ENCODE results near the gene CUX1. TPM values are rescaled to one million over a fixed set of nuclear protein-coding genes. Genes with fewer than 3 reads are reported as not detected.

Gene CUX1
- total and polyA plus RNA-seq, 4 donors: 40.5 to 138 (median 69.1) TPM

GRCh38 chr7:101940830-101941229 is 123.4 kb downstream of the CUX1 start:
- DNase-seq (peak in 2 of 3 donors; percentile 43 to 58), ATAC-seq (ENCODE audit: insufficient read depth, low FRiP score) (no peak)
- H3K36me3 ChIP-seq (ENCODE audit: control insufficient read depth in 4 of 4, insufficient read depth in 4 of 4, low read length in 4 of 4): no peaks in the 10 kb centered on the region
- H3K27me3 ChIP-seq (ENCODE audit: control insufficient read depth in 3 of 3, insufficient read depth in 3 of 3, low read length in 2 of 3): no peaks in the 10 kb centered on the region
- H3K4me3 ChIP-seq: no peak overlapping the region
- 66 to 80% methylated on average over 9 of the region's 9 CpGs for WGBS, 2 donors
- peaks cover 4 to 34% (median 15%) of the 10 kb centered on the region in 5 donors for H3K4me1 ChIP-seq (ENCODE audit: control insufficient read depth in 5 of 5, insufficient read depth in 5 of 5, low read length in 5 of 5)
- no peaks in the 10 kb centered on the region for H3K9me3 ChIP-seq (ENCODE audit: control insufficient read depth in 4 of 4, insufficient read depth in 3 of 4, low read length in 3 of 4)
- H3K9ac ChIP-seq (ENCODE audit: insufficient read depth in 1 of 2, low read length in 2 of 2): no peak overlapping the region
- H3K27ac ChIP-seq (ENCODE audit: low read depth in 1 of 2, low read length in 1 of 2): peak overlapping the region in 1 of 2 donors; percentile 1
- TF ChIP-seq CTCF (IDR thresholded peaks at IDR 0.05; ENCODE audit: control extremely low read depth, extremely low read depth): no peak

- DNase-seq (no peak), ATAC-seq (ENCODE audit: insufficient read depth, low FRiP score) (peak; percentile 65)
- Histone ChIP-seq H3K9ac (ENCODE audit: insufficient read depth in 1 of 2, low read length in 2 of 2) (no peak overlapping the region), H3K27ac (ENCODE audit: low read depth in 1 of 2, low read length in 1 of 2) (peak overlapping the region; percentile 46 to 83), H3K27me3 (ENCODE audit: control insufficient read depth in 3 of 3, insufficient read depth in 3 of 3, low read length in 2 of 3) (no peaks in the 10 kb centered on the region), H3K36me3 (ENCODE audit: control insufficient read depth in 4 of 4, insufficient read depth in 4 of 4, low read length in 4 of 4) (no peaks in the 10 kb centered on the region), H3K4me3 (no peak overlapping the region), H3K9me3 (ENCODE audit: control insufficient read depth in 4 of 4, insufficient read depth in 3 of 4, low read length in 3 of 4) (no peaks in the 10 kb centered on the region), H3K4me1 (ENCODE audit: control insufficient read depth in 5 of 5, insufficient read depth in 5 of 5, low read length in 5 of 5) (peaks cover 1 to 25% (median 15%) of the 10 kb centered on the region in 5 donors)
- TF ChIP-seq CTCF (IDR thresholded peaks at IDR 0.05; ENCODE audit: control extremely low read depth, extremely low read depth): no peak
- WGBS, 2 donors: 62 to 69% methylated on average over 12 of the region's 12 CpGs
Observed at GRCh38 chr7:101941481-101942383, 124.3 kb downstream of the CUX1 start.

- Histone ChIP-seq H3K4me3 (no peak overlapping the region), H3K9ac (ENCODE audit: insufficient read depth in 1 of 2, low read length in 2 of 2) (no peak overlapping the region), H3K4me1 (ENCODE audit: control insufficient read depth in 5 of 5, insufficient read depth in 5 of 5, low read length in 5 of 5) (peaks cover under 1 to 25% (median 12%) of the 10 kb centered on the region in 5 donors), H3K9me3 (ENCODE audit: control insufficient read depth in 4 of 4, insufficient read depth in 3 of 4, low read length in 3 of 4) (no peaks in the 10 kb centered on the region), H3K27me3 (ENCODE audit: control insufficient read depth in 3 of 3, insufficient read depth in 3 of 3, low read length in 2 of 3) (no peaks in the 10 kb centered on the region), H3K27ac (ENCODE audit: low read depth in 1 of 2, low read length in 1 of 2) (peak overlapping the region; percentile 30 to 80), H3K36me3 (ENCODE audit: control insufficient read depth in 4 of 4, insufficient read depth in 4 of 4, low read length in 4 of 4) (no peaks in the 10 kb centered on the region)
- ATAC-seq (ENCODE audit: insufficient read depth, low FRiP score) (no peak), DNase-seq (no peak)
- WGBS, 2 donors: 82 to 87% methylated on average over 13 of the region's 13 CpGs
- TF ChIP-seq CTCF (IDR thresholded peaks at IDR 0.05; ENCODE audit: control extremely low read depth, extremely low read depth): no peak
Observed at GRCh38 chr7:101942603-101943210, 125.3 kb downstream of the CUX1 start.
